Measurements from ENCODE around the gene COBL. TPM values are rescaled to one million over a fixed set of nuclear protein-coding genes. Genes with fewer than 3 reads are reported as not detected.

The COBL gene
- polyA plus RNA-seq, 3 donors, result not detected

DNA sequence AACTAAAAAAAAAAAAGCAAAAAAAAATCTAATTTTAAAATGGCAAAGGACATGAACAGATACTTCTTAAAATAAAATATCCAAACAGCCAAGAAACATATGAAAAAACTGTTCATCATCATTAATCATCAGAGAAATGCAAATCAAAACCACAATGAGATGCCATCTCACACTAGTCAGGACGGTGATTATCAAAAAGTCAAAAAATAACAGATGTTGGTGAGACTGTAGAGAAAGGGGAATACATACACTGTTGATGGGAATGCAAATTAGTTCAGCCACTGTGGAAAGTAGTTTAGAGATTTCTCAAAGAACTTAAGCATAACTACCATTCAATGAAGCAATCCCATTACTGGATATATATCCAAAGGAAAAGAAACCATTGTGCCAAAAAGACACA is 30.2 kb downstream of the COBL start:
- H3K4me1 Mint-ChIP-seq, result no peaks in the 10 kb centered on the region
- Histone ChIP-seq H3K9ac (ENCODE audit: insufficient read depth, low read length, poor library complexity, severe bottlenecking) (no peak overlapping the region), H2AFZ (ENCODE audit: insufficient read depth, low read depth, low read length, poor library complexity, severe bottlenecking) (no peak overlapping the region), H3K36me3 (replicated peaks in 1 of 2; ENCODE audit: control insufficient read depth in 1 of 2, insufficient read depth in 2 of 2, low read length in 2 of 2) (no peaks in the 10 kb centered on the region), H3K79me2 (ENCODE audit: insufficient read depth, low read length) (no peaks in the 10 kb centered on the region), H3K9me3 (replicated peaks in 1 of 2; ENCODE audit: control insufficient read depth in 1 of 2, insufficient read depth in 1 of 2, low read length in 2 of 2) (peaks cover 0 to 9% of the 10 kb centered on the region in 2 donors), H3K4me2 (replicated peaks; ENCODE audit: extremely low read depth, low read length, poor library complexity, severe bottlenecking) (no peak overlapping the region), H3K4me1 (ENCODE audit: control insufficient read depth in 1 of 2, insufficient read depth in 2 of 2, low read length in 2 of 2) (no peaks in the 10 kb centered on the region), H3K27ac (ENCODE audit: low read depth in 1 of 2, low read length in 2 of 2) (no peak overlapping the region), H3K4me3 (replicated peaks in 1 of 3; ENCODE audit: low read depth in 2 of 3, low read length in 3 of 3) (no peak overlapping the region), H4K20me1 (ENCODE audit: insufficient read depth, low read length) (no peaks in the 10 kb centered on the region), H3K27me3 (ENCODE audit: control insufficient read depth in 2 of 2, insufficient read depth in 2 of 2, low read length in 2 of 2) (no peaks in the 10 kb centered on the region)
- intact Hi-C loops (cut with micrococcal nuclease), result no loop called here
- H3K27me3 Mint-ChIP-seq (ENCODE audit: low read depth in 3 of 3), result peaks cover 2 to 5% (median 5%) of the 10 kb centered on the region in 3 donors
- no CpG with 5 or more reads among the region's 1 CpG for WGBS (ENCODE audit: insufficient coverage)
- TF ChIP-seq, protein P1, sequence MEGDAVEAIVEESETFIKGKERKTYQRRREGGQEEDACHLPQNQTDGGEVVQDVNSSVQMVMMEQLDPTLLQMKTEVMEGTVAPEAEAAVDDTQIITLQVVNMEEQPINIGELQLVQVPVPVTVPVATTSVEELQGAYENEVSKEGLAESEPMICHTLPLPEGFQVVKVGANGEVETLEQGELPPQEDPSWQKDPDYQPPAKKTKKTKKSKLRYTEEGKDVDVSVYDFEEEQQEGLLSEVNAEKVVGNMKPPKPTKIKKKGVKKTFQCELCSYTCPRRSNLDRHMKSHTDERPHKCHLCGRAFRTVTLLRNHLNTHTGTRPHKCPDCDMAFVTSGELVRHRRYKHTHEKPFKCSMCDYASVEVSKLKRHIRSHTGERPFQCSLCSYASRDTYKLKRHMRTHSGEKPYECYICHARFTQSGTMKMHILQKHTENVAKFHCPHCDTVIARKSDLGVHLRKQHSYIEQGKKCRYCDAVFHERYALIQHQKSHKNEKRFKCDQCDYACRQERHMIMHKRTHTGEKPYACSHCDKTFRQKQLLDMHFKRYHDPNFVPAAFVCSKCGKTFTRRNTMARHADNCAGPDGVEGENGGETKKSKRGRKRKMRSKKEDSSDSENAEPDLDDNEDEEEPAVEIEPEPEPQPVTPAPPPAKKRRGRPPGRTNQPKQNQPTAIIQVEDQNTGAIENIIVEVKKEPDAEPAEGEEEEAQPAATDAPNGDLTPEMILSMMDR (IDR thresholded peaks at IDR 0.05), result no peak
- peaks cover 0 to 16% (median 11%) of the 10 kb centered on the region in 7 donors for H3K9me3 Mint-ChIP-seq
- no peak overlapping the region for H3K27ac Mint-ChIP-seq
- no peak for DNase-seq
- no peaks in the 10 kb centered on the region for H3K36me3 Mint-ChIP-seq
- no peak overlapping the region for H3K4me3 Mint-ChIP-seq

DNA sequence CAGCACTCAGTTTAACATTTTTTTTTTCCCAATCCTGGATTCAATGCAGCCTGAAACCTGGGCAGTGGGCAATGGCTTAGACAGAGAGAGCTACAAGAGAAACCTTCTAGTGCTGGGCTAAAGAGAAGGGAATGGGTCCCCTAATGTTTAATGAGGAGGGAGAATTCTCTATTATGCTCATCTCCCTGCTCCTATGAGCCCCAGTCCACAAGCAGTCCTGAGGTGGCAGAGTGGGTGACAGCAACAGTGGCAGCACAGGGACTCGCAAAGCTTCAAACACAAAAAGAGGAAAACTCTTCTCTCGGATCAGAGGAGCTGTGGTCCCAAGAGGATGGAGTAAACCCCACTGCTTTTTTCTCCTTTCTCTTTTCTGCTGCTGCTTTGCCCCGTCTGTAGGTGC is 36.5 kb downstream of the COBL start:
- H3K9me3 ChIP-seq (replicated peaks in 1 of 2; ENCODE audit: control insufficient read depth in 1 of 2, insufficient read depth in 1 of 2, low read length in 2 of 2), result peaks cover 0 to 9% of the 10 kb centered on the region in 2 donors
- H3K36me3 Mint-ChIP-seq, result no peaks in the 10 kb centered on the region
- no peaks in the 10 kb centered on the region for H3K36me3 ChIP-seq (replicated peaks in 1 of 2; ENCODE audit: control insufficient read depth in 1 of 2, insufficient read depth in 2 of 2, low read length in 2 of 2)
- 76% methylated on average over 2 of the region's 3 CpGs for WGBS (ENCODE audit: insufficient coverage)
- no peak overlapping the region for H3K9ac ChIP-seq (ENCODE audit: insufficient read depth, low read length, poor library complexity, severe bottlenecking)
- peaks cover 0 to 16% (median 11%) of the 10 kb centered on the region in 7 donors for H3K9me3 Mint-ChIP-seq
- no peak for DNase-seq
- no peak overlapping the region for H3K4me2 ChIP-seq (replicated peaks; ENCODE audit: extremely low read depth, low read length, poor library complexity, severe bottlenecking)
- no peaks in the 10 kb centered on the region for H3K4me1 Mint-ChIP-seq
- H3K27me3 ChIP-seq (ENCODE audit: control insufficient read depth in 2 of 2, insufficient read depth in 2 of 2, low read length in 2 of 2), result no peaks in the 10 kb centered on the region
- no peaks in the 10 kb centered on the region for H3K79me2 ChIP-seq (ENCODE audit: insufficient read depth, low read length)
- H3K4me3 Mint-ChIP-seq, result no peak overlapping the region
- no peaks in the 10 kb centered on the region for H4K20me1 ChIP-seq (ENCODE audit: insufficient read depth, low read length)
- H3K4me1 ChIP-seq (ENCODE audit: control insufficient read depth in 1 of 2, insufficient read depth in 2 of 2, low read length in 2 of 2), result no peaks in the 10 kb centered on the region
- intact Hi-C loops (cut with micrococcal nuclease), result no loop called here
- H3K27ac Mint-ChIP-seq, result no peak overlapping the region
- H2AFZ ChIP-seq (ENCODE audit: insufficient read depth, low read depth, low read length, poor library complexity, severe bottlenecking), result no peak overlapping the region
- TF ChIP-seq, protein P1 (IDR thresholded peaks at IDR 0.05), result no peak
- no peak overlapping the region for H3K27ac ChIP-seq (ENCODE audit: low read depth in 1 of 2, low read length in 2 of 2)
- no peak overlapping the region for H3K4me3 ChIP-seq (replicated peaks in 1 of 3; ENCODE audit: low read depth in 2 of 3, low read length in 3 of 3)
- H3K27me3 Mint-ChIP-seq (ENCODE audit: low read depth in 3 of 3), result peaks cover 4 to 9% (median 6%) of the 10 kb centered on the region in 3 donors

Measured in CD14-positive monocyte (primary cell).